Measurements from ENCODE around the gene PIGB.

PIGB gene

GRCh38 chr15:55334997-55335396 lies 16.0 kb downstream of the PIGB start:
- Mint-ChIP-seq H3K27ac (no peak overlapping the region), H3K4me1 (no peaks in the 10 kb centered on the region), H3K27me3 (no peaks in the 10 kb centered on the region), H3K36me3 (ENCODE audit: low read depth) (peaks cover 27% of the 10 kb centered on the region), H3K9me3 (no peaks in the 10 kb centered on the region), H3K4me3 (no peak overlapping the region)
- ATAC-seq (no peak), DNase-seq (no peak)

GRCh38 chr15:55337160-55337559 lies 18.1 kb downstream of the PIGB start:
- DNase-seq (no peak), ATAC-seq (no peak)
- Mint-ChIP-seq H3K27me3 (no peaks in the 10 kb centered on the region), H3K9me3 (no peaks in the 10 kb centered on the region), H3K27ac (no peak overlapping the region), H3K4me1 (no peaks in the 10 kb centered on the region), H3K4me3 (no peak overlapping the region), H3K36me3 (ENCODE audit: low read depth) (peaks cover 22% of the 10 kb centered on the region)

- peaks cover 37% of the 10 kb centered on the region for H3K36me3 Mint-ChIP-seq (ENCODE audit: low read depth)
- H3K9me3 Mint-ChIP-seq = no peaks in the 10 kb centered on the region
- no peak overlapping the region for H3K4me3 Mint-ChIP-seq
- H3K27me3 Mint-ChIP-seq = no peaks in the 10 kb centered on the region
- no peaks in the 10 kb centered on the region for H3K4me1 Mint-ChIP-seq
- ATAC-seq (no peak), DNase-seq (no peak)
- peak overlapping the region; percentile 46 for H3K27ac Mint-ChIP-seq
Observed at GRCh38 chr15:55343168-55343567, 24.1 kb downstream of the PIGB start.

- no peak for ATAC-seq
- peak overlapping the region; percentile 21 for H3K27ac Mint-ChIP-seq
Observed at GRCh38 chr15:55344206-55344605, 25.2 kb downstream of the PIGB start.

GRCh38 chr15:55348281-55348778 lies 29.3 kb downstream of the PIGB start:
- Mint-ChIP-seq H3K36me3 (ENCODE audit: low read depth) (peaks cover 33% of the 10 kb centered on the region), H3K9me3 (no peaks in the 10 kb centered on the region), H3K4me1 (no peaks in the 10 kb centered on the region), H3K4me3 (no peak overlapping the region), H3K27me3 (no peaks in the 10 kb centered on the region), H3K27ac (no peak overlapping the region)
- no peak for ATAC-seq
- no peak for DNase-seq

More at GRCh38 chr15:55344206-55344605, 25.2 kb downstream of the PIGB start:
- Mint-ChIP-seq H3K4me1 (no peaks in the 10 kb centered on the region), H3K4me3 (no peak overlapping the region), H3K27me3 (no peaks in the 10 kb centered on the region), H3K9me3 (no peaks in the 10 kb centered on the region), H3K36me3 (ENCODE audit: low read depth) (peaks cover 34% of the 10 kb centered on the region)
- DNase-seq = no peak

- Mint-ChIP-seq H3K9me3 (no peaks in the 10 kb centered on the region), H3K4me1 (no peaks in the 10 kb centered on the region), H3K36me3 (ENCODE audit: low read depth) (peaks cover 26% of the 10 kb centered on the region), H3K4me3 (no peak overlapping the region), H3K27ac (no peak overlapping the region), H3K27me3 (no peaks in the 10 kb centered on the region)
- DNase-seq (no peak), ATAC-seq (no peak)
Observed at GRCh38 chr15:55349282-55349681, 30.3 kb downstream of the PIGB start.

GRCh38 chr15:55353025-55353424 lies 34.0 kb downstream of the PIGB start:
- DNase-seq (no peak), ATAC-seq (no peak)
- Mint-ChIP-seq H3K4me1 (no peaks in the 10 kb centered on the region), H3K36me3 (ENCODE audit: low read depth) (peaks cover 23% of the 10 kb centered on the region), H3K27ac (no peak overlapping the region), H3K9me3 (no peaks in the 10 kb centered on the region), H3K27me3 (no peaks in the 10 kb centered on the region), H3K4me3 (no peak overlapping the region)

- Mint-ChIP-seq H3K4me3 (no peak overlapping the region), H3K4me1 (no peaks in the 10 kb centered on the region), H3K9me3 (no peaks in the 10 kb centered on the region), H3K27me3 (no peaks in the 10 kb centered on the region), H3K27ac (no peak overlapping the region), H3K36me3 (ENCODE audit: low read depth) (peaks cover 17% of the 10 kb centered on the region)
- DNase-seq (no peak), ATAC-seq (no peak)
Observed at GRCh38 chr15:55356985-55357585, 38.1 kb downstream of the PIGB start.

- no peak for ATAC-seq
Observed at GRCh38 chr15:55357774-55358173, 38.8 kb downstream of the PIGB start.

GRCh38 chr15:55358471-55358870 lies 39.4 kb downstream of the PIGB start:
- ATAC-seq = no peak
- no peaks in the 10 kb centered on the region for H3K27me3 Mint-ChIP-seq
- H3K4me1 Mint-ChIP-seq = no peaks in the 10 kb centered on the region
- H3K27ac Mint-ChIP-seq = no peak overlapping the region
- no peak overlapping the region for H3K4me3 Mint-ChIP-seq
- no peak for DNase-seq
- peaks cover 17% of the 10 kb centered on the region for H3K36me3 Mint-ChIP-seq (ENCODE audit: low read depth)
- no peaks in the 10 kb centered on the region for H3K9me3 Mint-ChIP-seq

More at GRCh38 chr15:55357774-55358173, 38.8 kb downstream of the PIGB start:
- no peak overlapping the region for H3K4me3 Mint-ChIP-seq
- H3K9me3 Mint-ChIP-seq = no peaks in the 10 kb centered on the region
- no peak overlapping the region for H3K27ac Mint-ChIP-seq
- H3K27me3 Mint-ChIP-seq = no peaks in the 10 kb centered on the region
- DNase-seq = no peak
- H3K36me3 Mint-ChIP-seq (ENCODE audit: low read depth) = peaks cover 17% of the 10 kb centered on the region
- H3K4me1 Mint-ChIP-seq = no peaks in the 10 kb centered on the region

GRCh38 chr15:55360256-55360655 lies 41.2 kb downstream of the PIGB start:
- Mint-ChIP-seq H3K27me3 (no peaks in the 10 kb centered on the region), H3K4me3 (no peak overlapping the region), H3K4me1 (no peaks in the 10 kb centered on the region), H3K36me3 (ENCODE audit: low read depth) (peaks cover 14% of the 10 kb centered on the region), H3K9me3 (no peaks in the 10 kb centered on the region), H3K27ac (peak overlapping the region; percentile 4)
- ATAC-seq (no peak), DNase-seq (no peak)

- Mint-ChIP-seq H3K27ac (no peak overlapping the region), H3K4me3 (no peak overlapping the region), H3K4me1 (no peaks in the 10 kb centered on the region), H3K9me3 (no peaks in the 10 kb centered on the region), H3K27me3 (no peaks in the 10 kb centered on the region), H3K36me3 (ENCODE audit: low read depth) (peaks cover 10% of the 10 kb centered on the region)
- no peak for ATAC-seq
- DNase-seq = no peak
Observed at GRCh38 chr15:55361048-55361447, 42.0 kb downstream of the PIGB start.

- DNase-seq (no peak), ATAC-seq (no peak)
- no peak overlapping the region for H3K27ac Mint-ChIP-seq
- no peaks in the 10 kb centered on the region for H3K9me3 Mint-ChIP-seq
- H3K27me3 Mint-ChIP-seq = no peaks in the 10 kb centered on the region
- H3K4me3 Mint-ChIP-seq = no peak overlapping the region
- peaks cover 2% of the 10 kb centered on the region for H3K36me3 Mint-ChIP-seq (ENCODE audit: low read depth)
- no peaks in the 10 kb centered on the region for H3K4me1 Mint-ChIP-seq
Observed at GRCh38 chr15:55362641-55363040, 43.6 kb downstream of the PIGB start.

GRCh38 chr15:55366981-55367380 lies 48.0 kb downstream of the PIGB start:
- no peaks in the 10 kb centered on the region for H3K9me3 Mint-ChIP-seq
- peaks cover 10% of the 10 kb centered on the region for H3K36me3 Mint-ChIP-seq (ENCODE audit: low read depth)
- no peaks in the 10 kb centered on the region for H3K27me3 Mint-ChIP-seq
- no peak overlapping the region for H3K4me3 Mint-ChIP-seq
- no peak for ATAC-seq
- no peak overlapping the region for H3K27ac Mint-ChIP-seq
- H3K4me1 Mint-ChIP-seq = no peaks in the 10 kb centered on the region
- DNase-seq = no peak

GRCh38 chr15:55372701-55373440 lies 53.8 kb downstream of the PIGB start:
- H3K36me3 Mint-ChIP-seq (ENCODE audit: low read depth) = peaks cover 8% of the 10 kb centered on the region
- no peak for ATAC-seq
- no peak overlapping the region for H3K27ac Mint-ChIP-seq

More at GRCh38 chr15:55372701-55373440, 53.8 kb downstream of the PIGB start:
- no peak overlapping the region for H3K4me3 Mint-ChIP-seq
- no peaks in the 10 kb centered on the region for H3K27me3 Mint-ChIP-seq
- no peak for DNase-seq
- peaks cover 4% of the 10 kb centered on the region for H3K4me1 Mint-ChIP-seq
- H3K9me3 Mint-ChIP-seq = no peaks in the 10 kb centered on the region
